HG03378 (cell line): ENCODE results near the gene GAB2.
"Not testable (repeated sequence)": the region's sequence is repeated elsewhere in the genome, so short reads cannot be mapped to it uniquely, and the experiment has no call there.

Experiments
- ATAC-seq: cut with Tn5 transposase; IDR thresholded peaks from one replicate; pipeline ENCODE4 v1.9.1; 2021; ENCODE audit warnings: mild to moderate bottlenecking, moderate library complexity; ENCODE audit not compliant: unreplicated experiment

GAB2 gene

GRCh38 chr11:78371221-78371891, 46.3 kb downstream of the GAB2 start:
- no peak for ATAC-seq

GRCh38 chr11:78370406-78371172, 47.0 kb downstream of the GAB2 start:
- no peak for ATAC-seq

- ATAC-seq = no peak
These were observed 52.2 kb downstream of the GAB2 start for GRCh38 chr11:78365381-78365792.

- no peak for ATAC-seq
These were observed 53.4 kb downstream of the GAB2 start for GRCh38 chr11:78364128-78364751.

- no peak for ATAC-seq
These were observed 54.5 kb downstream of the GAB2 start for GRCh38 chr11:78363024-78363619.

GRCh38 chr11:78361228-78361627, 56.4 kb downstream of the GAB2 start:
- ATAC-seq = no peak

GRCh38 chr11:78359921-78360320, 57.7 kb downstream of the GAB2 start:
- ATAC-seq = no peak

GRCh38 chr11:78357924-78358323, 59.7 kb downstream of the GAB2 start:
- ATAC-seq = not testable (repeated sequence)

- not testable (repeated sequence) for ATAC-seq
These were observed 60.2 kb downstream of the GAB2 start for GRCh38 chr11:78357425-78357824.

- not testable (repeated sequence) for ATAC-seq
These were observed 61.9 kb downstream of the GAB2 start for GRCh38 chr11:78355742-78356141.

GRCh38 chr11:78355309-78355705, 62.3 kb downstream of the GAB2 start:
- ATAC-seq = no peak

GRCh38 chr11:78354408-78355308, 63.0 kb downstream of the GAB2 start:
- ATAC-seq = no peak

- no peak for ATAC-seq
These were observed 65.4 kb downstream of the GAB2 start for GRCh38 chr11:78351979-78352841.

GRCh38 chr11:78351193-78351592, 66.4 kb downstream of the GAB2 start:
- ATAC-seq = no peak

GRCh38 chr11:78350646-78351165, 66.9 kb downstream of the GAB2 start:
- ATAC-seq = no peak

GRCh38 chr11:78350091-78350645, 67.5 kb downstream of the GAB2 start:
- ATAC-seq = no peak

GRCh38 chr11:78349624-78350023, 68.0 kb downstream of the GAB2 start:
- no peak for ATAC-seq

- ATAC-seq = no peak
These were observed 68.5 kb downstream of the GAB2 start for GRCh38 chr11:78349114-78349513.

- ATAC-seq = no peak
These were observed 69.7 kb downstream of the GAB2 start for GRCh38 chr11:78347956-78348355.
